Measurements from ENCODE around the gene POGK.

The POGK gene

GRCh38 chr1:166813508-166814223 is 25.6 kb upstream of the POGK start (continued):
- TF ChIP-seq BCL6B (tag by site-specific recombination; IDR thresholded peaks at IDR 0.05): no peak
- TF ChIP-seq, protein P1, sequence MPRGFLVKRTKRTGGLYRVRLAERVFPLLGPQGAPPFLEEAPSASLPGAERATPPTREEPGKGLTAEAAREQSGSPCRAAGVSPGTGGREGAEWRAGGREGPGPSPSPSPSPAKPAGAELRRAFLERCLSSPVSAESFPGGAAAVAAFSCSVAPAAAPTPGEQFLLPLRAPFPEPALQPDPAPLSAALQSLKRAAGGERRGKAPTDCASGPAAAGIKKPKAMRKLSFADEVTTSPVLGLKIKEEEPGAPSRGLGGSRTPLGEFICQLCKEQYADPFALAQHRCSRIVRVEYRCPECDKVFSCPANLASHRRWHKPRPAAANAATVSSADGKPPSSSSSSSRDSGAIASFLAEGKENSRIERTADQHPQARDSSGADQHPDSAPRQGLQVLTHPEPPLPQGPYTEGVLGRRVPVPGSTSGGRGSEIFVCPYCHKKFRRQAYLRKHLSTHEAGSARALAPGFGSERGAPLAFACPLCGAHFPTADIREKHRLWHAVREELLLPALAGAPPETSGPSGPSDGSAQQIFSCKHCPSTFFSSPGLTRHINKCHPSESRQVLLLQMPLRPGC (tag by site-specific recombination; IDR thresholded peaks at IDR 0.05): no peak
- no peak for TF ChIP-seq SETDB1 (IDR thresholded peaks at IDR 0.05; ENCODE audit: insufficient read length, low read length)

DNA sequence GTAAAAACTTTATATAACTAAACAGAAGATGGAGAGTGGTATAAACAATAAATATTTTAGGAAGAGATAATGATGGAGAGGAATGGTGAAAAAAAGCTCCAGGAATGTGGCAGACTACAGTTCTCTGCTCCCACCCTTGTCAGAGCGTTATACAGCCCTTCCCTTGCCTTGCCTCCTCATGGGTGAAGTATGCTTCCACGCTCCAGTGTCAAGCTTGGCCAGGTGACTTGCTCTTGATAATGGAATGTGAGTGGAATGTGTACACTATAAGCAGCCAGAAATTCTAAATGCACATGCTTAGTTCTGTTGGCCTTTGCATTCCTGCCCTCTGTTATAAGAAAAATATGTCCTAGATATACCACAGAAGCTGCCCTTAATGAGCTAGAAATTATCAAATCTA is 24.7 kb upstream of the POGK start:
- ChIA-PET CTCF (interaction anchor here (0.6 to 1.2 kb wide), 3 partner anchors 8 to 875 kb away, joined by 3 to 7 read pairs (median 4); no protein-coding TSS in a partner anchor), POLR2A (interaction anchor here (1.3 kb wide), 1 partner anchor 25 kb away, joined by 3 read pairs; the partner anchor contains the start of gene POGK)
- no peak for TF ChIP-seq ZNF37A (tag by site-specific recombination; IDR thresholded peaks at IDR 0.05)
- TF ChIP-seq ZNF138 (tag by site-specific recombination; IDR thresholded peaks at IDR 0.05; ENCODE audit: borderline replicate concordance): no peak
- no peak for TF ChIP-seq ZNF157 (tag by site-specific recombination; IDR thresholded peaks at IDR 0.05)
- no peak for TF ChIP-seq EGR2 (tag by site-specific recombination; IDR thresholded peaks at IDR 0.05; ENCODE audit: low read depth)
- no peak for TF ChIP-seq BCL11B (tag by site-specific recombination; IDR thresholded peaks at IDR 0.05; ENCODE audit: low read depth)
- no peak for TF ChIP-seq ZNF433 (tag by site-specific recombination; IDR thresholded peaks at IDR 0.05; ENCODE audit: low read depth)
- no peak overlapping the region for H3K27ac ChIP-seq (ENCODE audit: extremely low read depth, low read depth, low read length)
- H3K9me3 ChIP-seq (ENCODE audit: control insufficient read depth, insufficient read depth, low read depth, low read length): no peaks in the 10 kb centered on the region
- H3K36me3 ChIP-seq (ENCODE audit: control insufficient read depth in 2 of 2, insufficient read depth in 1 of 2, low read length in 2 of 2): no peaks in the 10 kb centered on the region
- no peak overlapping the region for H3K4me3 ChIP-seq (ENCODE audit: low read depth, low read length)
- H3K4me1 ChIP-seq (ENCODE audit: control insufficient read depth, insufficient read depth, low read length): no peaks in the 10 kb centered on the region

- TF ChIP-seq ZSCAN23 (tag by site-specific recombination; IDR thresholded peaks at IDR 0.05) (no peak), ZNF664 (tag by site-specific recombination; IDR thresholded peaks at IDR 0.05) (no peak), ZNF561 (tag by site-specific recombination; IDR thresholded peaks at IDR 0.05; ENCODE audit: borderline replicate concordance) (no peak), ZNF37A (tag by site-specific recombination; IDR thresholded peaks at IDR 0.05) (no peak), KLF9 (tag by site-specific recombination; IDR thresholded peaks at IDR 0.05; ENCODE audit: low read depth) (no peak), ZFP69B (tag by site-specific recombination; IDR thresholded peaks at IDR 0.05) (no peak), ZBTB17 (tag by site-specific recombination; IDR thresholded peaks at IDR 0.05) (no peak), CTCF (tag by site-specific recombination; IDR thresholded peaks at IDR 0.05) (no peak), ZNF114 (tag by site-specific recombination; IDR thresholded peaks at IDR 0.05) (no peak), ZNF837 (tag by site-specific recombination; IDR thresholded peaks at IDR 0.05) (no peak)
- Histone ChIP-seq H3K9me3 (ENCODE audit: control insufficient read depth, insufficient read depth, low read depth, low read length) (no peaks in the 10 kb centered on the region), H3K36me3 (ENCODE audit: control insufficient read depth in 2 of 2, insufficient read depth in 1 of 2, low read length in 2 of 2) (no peaks in the 10 kb centered on the region), H3K4me1 (ENCODE audit: control insufficient read depth, insufficient read depth, low read length) (no peaks in the 10 kb centered on the region), H3K4me3 (ENCODE audit: low read depth, low read length) (no peak overlapping the region), H3K27ac (ENCODE audit: extremely low read depth, low read depth, low read length) (no peak overlapping the region)
- ChIA-PET POLR2A (no interaction called here), CTCF (no interaction called here)
Measured at GRCh38 chr1:166819974-166820373, 19.3 kb upstream of the POGK start.

Measured in HEK293 (cell line).